ENCODE measurements around the gene FHL3.

Gene FHL3

DNA sequence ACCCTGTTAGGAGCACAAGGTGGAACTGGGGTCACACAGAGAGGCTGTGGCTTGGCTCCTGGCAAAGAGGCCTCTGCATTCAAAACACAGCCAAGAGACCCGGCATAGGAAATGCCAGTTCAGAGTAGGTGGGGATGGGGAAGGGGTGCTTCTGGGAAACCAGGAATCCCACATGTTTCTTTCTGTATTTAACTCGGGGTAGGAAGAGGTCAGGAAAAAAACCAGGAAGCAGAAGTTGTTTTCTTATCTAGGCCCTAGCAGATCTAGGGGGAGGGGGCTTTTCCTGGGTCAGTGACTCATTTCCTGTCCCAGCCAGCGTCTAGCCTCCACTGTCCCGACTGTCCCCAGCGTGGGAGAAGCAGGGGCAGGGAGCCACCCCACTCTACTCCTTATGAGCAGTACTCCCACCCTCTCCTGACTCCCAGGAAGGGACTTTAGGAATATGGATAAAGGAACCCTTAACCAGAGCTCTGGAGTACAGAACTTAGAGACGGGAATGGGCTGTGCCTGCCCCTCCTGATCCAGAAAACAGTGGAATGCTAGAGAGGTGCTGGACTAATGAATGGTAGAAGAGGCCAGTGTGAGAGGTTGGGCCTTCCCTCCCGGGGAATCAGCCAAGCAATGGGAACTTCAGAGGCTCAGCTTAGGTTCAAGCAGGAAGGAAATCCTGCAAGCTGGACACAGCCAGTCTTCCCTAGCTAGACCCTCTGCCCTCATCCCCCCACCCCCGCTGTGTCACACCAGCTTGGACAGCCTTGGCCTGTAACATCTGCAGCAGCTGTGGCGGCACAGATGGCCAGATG lies 5.7 kb downstream of the FHL3 start:
- H3K4me1 ChIP-seq (ENCODE audit: control insufficient read depth, insufficient read depth, low read length), result peaks cover 31% of the 10 kb centered on the region
- H3K27ac ChIP-seq (ENCODE audit: low read length), result no peak overlapping the region
- no peaks in the 10 kb centered on the region for H3K27me3 ChIP-seq (ENCODE audit: control insufficient read depth, insufficient read depth, low read length)
- peaks cover 9% of the 10 kb centered on the region; the same call in 1 of the 2 replicates for H3K36me3 ChIP-seq (ENCODE audit: control insufficient read depth, insufficient read depth, low read length)
- DNase-seq (ENCODE audit: low read depth, low spot score), result no peak
- no peak overlapping the region for H3K4me3 ChIP-seq (ENCODE audit: low read length)
- H3K9me3 ChIP-seq (ENCODE audit: control insufficient read depth, insufficient read depth, low read length), result no peaks in the 10 kb centered on the region
- WGBS (ENCODE audit: insufficient coverage, insufficient read length), result no CpG with 5 or more reads among the region's 9 CpGs

- Histone ChIP-seq H3K4me1 (ENCODE audit: control insufficient read depth, insufficient read depth, low read length) (peaks cover 29% of the 10 kb centered on the region), H3K9me3 (ENCODE audit: control insufficient read depth, insufficient read depth, low read length) (no peaks in the 10 kb centered on the region), H3K4me3 (ENCODE audit: low read length) (no peak overlapping the region), H3K27me3 (ENCODE audit: control insufficient read depth, insufficient read depth, low read length) (no peaks in the 10 kb centered on the region), H3K36me3 (ENCODE audit: control insufficient read depth, insufficient read depth, low read length) (peaks cover 9% of the 10 kb centered on the region; the same call in 1 of the 2 replicates), H3K27ac (ENCODE audit: low read length) (no peak overlapping the region)
- WGBS (ENCODE audit: insufficient coverage, insufficient read length), result no CpG with 5 or more reads among the region's 16 CpGs
- DNase-seq (ENCODE audit: low read depth, low spot score), result no peak
These were observed 6.3 kb downstream of the FHL3 start for GRCh38 chr1:37998913-37999429.

DNA sequence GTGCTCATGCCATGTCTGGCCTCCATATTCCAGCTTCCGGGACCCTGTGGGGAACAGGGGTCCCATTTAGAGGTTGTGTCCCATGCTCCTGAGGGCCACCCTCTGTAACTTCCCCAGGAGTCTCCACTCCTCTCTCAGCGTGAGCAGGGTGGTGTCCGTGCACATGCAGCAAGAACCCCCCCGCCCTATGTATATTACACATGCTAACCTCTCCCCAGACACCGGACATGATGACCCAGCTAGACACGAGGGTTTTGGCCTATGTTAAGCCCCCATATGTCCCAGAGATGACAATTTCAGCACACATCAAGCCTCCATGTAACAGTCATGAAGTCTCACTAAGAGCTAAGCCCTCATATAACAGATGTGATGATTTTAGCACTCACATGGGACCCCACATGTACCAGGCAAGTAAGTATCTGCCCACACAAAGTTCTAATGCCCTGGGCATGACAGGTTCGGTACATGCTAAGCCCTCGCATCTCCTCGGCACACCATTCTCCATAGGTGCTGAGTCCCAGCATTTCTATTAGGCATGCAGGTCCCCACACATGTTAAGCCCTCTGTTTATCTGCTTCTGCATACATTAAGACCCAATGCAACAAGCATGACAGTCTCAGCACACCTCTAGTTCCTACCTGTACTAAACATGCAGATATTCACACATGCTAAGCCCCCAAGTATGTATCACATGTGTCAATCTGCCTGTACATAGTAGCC lies 7.1 kb downstream of the FHL3 start:
- WGBS (ENCODE audit: insufficient coverage, insufficient read length), result no CpG with 5 or more reads among the region's 9 CpGs
- no peak overlapping the region for H3K27ac ChIP-seq (ENCODE audit: low read length)
- DNase-seq (ENCODE audit: low read depth, low spot score), result no peak
- H3K36me3 ChIP-seq (ENCODE audit: control insufficient read depth, insufficient read depth, low read length), result peaks cover 9% of the 10 kb centered on the region; the same call in 1 of the 2 replicates
- H3K9me3 ChIP-seq (ENCODE audit: control insufficient read depth, insufficient read depth, low read length), result no peaks in the 10 kb centered on the region
- H3K4me3 ChIP-seq (ENCODE audit: low read length), result no peak overlapping the region
- H3K4me1 ChIP-seq (ENCODE audit: control insufficient read depth, insufficient read depth, low read length), result peaks cover 25% of the 10 kb centered on the region
- no peaks in the 10 kb centered on the region for H3K27me3 ChIP-seq (ENCODE audit: control insufficient read depth, insufficient read depth, low read length)

DNA sequence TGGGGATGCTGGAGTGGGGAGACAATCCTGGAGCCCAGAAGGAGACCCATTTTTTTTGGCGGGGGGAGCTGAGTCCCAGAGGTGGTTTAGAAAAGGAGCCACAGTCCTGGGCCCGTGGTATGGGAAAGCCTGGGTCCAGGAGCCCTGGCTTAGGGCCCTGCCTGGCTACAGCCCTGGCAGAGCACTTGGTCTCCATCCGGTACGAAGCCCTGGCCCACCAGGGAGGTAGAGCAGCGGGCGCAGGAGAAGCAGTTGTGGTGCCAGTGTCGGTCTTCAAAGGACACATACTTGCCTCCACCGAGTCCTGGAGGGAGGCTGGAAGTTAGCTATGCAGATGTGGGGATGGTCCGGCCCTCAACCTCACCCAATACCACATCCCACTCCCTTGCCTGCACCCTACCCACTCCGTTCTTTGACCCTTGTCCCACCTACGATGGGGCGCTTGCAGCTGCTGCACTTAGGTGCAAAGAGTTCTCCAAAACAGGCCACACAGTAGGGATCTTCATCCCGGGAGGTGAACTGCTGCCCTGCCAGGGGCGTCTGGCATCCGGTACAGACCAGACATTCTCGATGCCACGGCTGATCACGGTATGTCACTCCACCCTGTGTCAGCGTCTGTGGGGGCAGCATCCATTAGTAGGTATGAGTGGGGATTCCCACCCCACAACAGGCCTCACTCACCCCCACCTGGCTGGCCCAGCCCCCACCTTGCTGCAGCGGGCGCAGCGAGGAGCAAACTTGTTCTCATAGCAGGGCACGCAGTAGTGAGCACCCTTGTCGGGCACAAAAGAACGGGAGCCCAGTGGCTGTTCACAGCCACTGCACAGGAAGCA lies 7.8 kb downstream of the FHL3 start:
- no peak overlapping the region for H3K27ac ChIP-seq (ENCODE audit: low read length)

GRCh38 chr1:37995751-37996345 lies 9.5 kb downstream of the FHL3 start:
- Histone ChIP-seq H3K4me1 (ENCODE audit: control insufficient read depth, insufficient read depth, low read length) (peaks cover 16% of the 10 kb centered on the region), H3K4me3 (ENCODE audit: low read length) (peak overlapping the region; percentile 32; the same call in 1 of the 2 replicates), H3K27me3 (ENCODE audit: control insufficient read depth, insufficient read depth, low read length) (no peaks in the 10 kb centered on the region), H3K27ac (ENCODE audit: low read length) (no peak overlapping the region), H3K36me3 (ENCODE audit: control insufficient read depth, insufficient read depth, low read length) (peaks cover 9% of the 10 kb centered on the region; the same call in 1 of the 2 replicates), H3K9me3 (ENCODE audit: control insufficient read depth, insufficient read depth, low read length) (no peaks in the 10 kb centered on the region)
- no peak for DNase-seq (ENCODE audit: low read depth, low spot score)
- no CpG with 5 or more reads among the region's 46 CpGs for WGBS (ENCODE audit: insufficient coverage, insufficient read length)

More for the DNA sequence above, 7.8 kb downstream of the FHL3 start:
- no peak for DNase-seq (ENCODE audit: low read depth, low spot score)
- Histone ChIP-seq H3K36me3 (ENCODE audit: control insufficient read depth, insufficient read depth, low read length) (peaks cover 9% of the 10 kb centered on the region; the same call in 1 of the 2 replicates), H3K4me3 (ENCODE audit: low read length) (no peak overlapping the region), H3K27me3 (ENCODE audit: control insufficient read depth, insufficient read depth, low read length) (no peaks in the 10 kb centered on the region), H3K9me3 (ENCODE audit: control insufficient read depth, insufficient read depth, low read length) (no peaks in the 10 kb centered on the region), H3K4me1 (ENCODE audit: control insufficient read depth, insufficient read depth, low read length) (peaks cover 25% of the 10 kb centered on the region)
- no CpG with 5 or more reads among the region's 25 CpGs for WGBS (ENCODE audit: insufficient coverage, insufficient read length)

- H3K4me1 ChIP-seq (ENCODE audit: control insufficient read depth, insufficient read depth, low read length), result peaks cover 12% of the 10 kb centered on the region
- no peaks in the 10 kb centered on the region for H3K27me3 ChIP-seq (ENCODE audit: control insufficient read depth, insufficient read depth, low read length)
- H3K36me3 ChIP-seq (ENCODE audit: control insufficient read depth, insufficient read depth, low read length), result peaks cover 9% of the 10 kb centered on the region; the same call in 1 of the 2 replicates
- DNase-seq (ENCODE audit: low read depth, low spot score), result no peak
- H3K27ac ChIP-seq (ENCODE audit: low read length), result no peak overlapping the region
- WGBS (ENCODE audit: insufficient coverage, insufficient read length), result no CpG with 5 or more reads among the region's 11 CpGs
- no peaks in the 10 kb centered on the region for H3K9me3 ChIP-seq (ENCODE audit: control insufficient read depth, insufficient read depth, low read length)
- no peak overlapping the region for H3K4me3 ChIP-seq (ENCODE audit: low read length)
These were observed 10.3 kb downstream of the FHL3 start for GRCh38 chr1:37994886-37995566.

DNA sequence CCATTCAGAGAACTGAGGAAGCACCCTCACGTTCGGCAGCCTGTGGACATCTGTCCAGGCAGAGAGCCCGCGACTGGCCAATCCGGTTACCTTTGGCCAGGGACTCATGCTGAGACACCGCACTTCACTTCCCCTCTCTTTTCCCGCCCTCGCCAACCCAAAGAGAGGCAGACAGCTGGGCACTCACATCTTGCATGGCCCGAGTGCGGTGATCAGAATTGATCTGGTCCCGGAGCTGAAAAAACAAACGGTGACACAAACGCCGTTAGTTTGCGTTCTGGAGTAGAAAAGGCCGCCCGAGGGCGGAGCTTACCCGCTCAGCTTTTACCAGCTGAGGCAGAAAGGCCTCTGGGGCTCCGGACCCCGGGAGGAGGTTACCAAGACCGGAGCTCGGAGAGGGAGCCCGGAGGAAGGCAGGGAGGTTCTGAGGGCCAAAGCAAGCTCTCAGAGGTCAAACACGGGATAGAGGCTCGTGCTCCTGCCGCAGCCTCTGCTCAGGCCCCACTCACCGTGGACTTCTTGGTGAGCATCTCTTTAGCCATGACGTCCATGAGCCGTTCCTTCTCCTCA lies 15.9 kb downstream of the FHL3 start:
- Histone ChIP-seq H3K4me1 (ENCODE audit: control insufficient read depth, insufficient read depth, low read length) (no peaks in the 10 kb centered on the region), H3K27ac (ENCODE audit: low read length) (no peak overlapping the region), H3K4me3 (ENCODE audit: low read length) (peak overlapping the region; percentile 76), H3K9me3 (ENCODE audit: control insufficient read depth, insufficient read depth, low read length) (no peaks in the 10 kb centered on the region), H3K27me3 (ENCODE audit: control insufficient read depth, insufficient read depth, low read length) (no peaks in the 10 kb centered on the region), H3K36me3 (ENCODE audit: control insufficient read depth, insufficient read depth, low read length) (peaks cover 6% of the 10 kb centered on the region)
- WGBS (ENCODE audit: insufficient coverage, insufficient read length), result no CpG with 5 or more reads among the region's 30 CpGs
- no peak for DNase-seq (ENCODE audit: low read depth, low spot score)

- peaks cover 12% of the 10 kb centered on the region for H3K36me3 ChIP-seq (ENCODE audit: control insufficient read depth, insufficient read depth, low read length)
- H3K4me3 ChIP-seq (ENCODE audit: low read length), result no peak overlapping the region
- DNase-seq (ENCODE audit: low read depth, low spot score), result no peak
- H3K4me1 ChIP-seq (ENCODE audit: control insufficient read depth, insufficient read depth, low read length), result no peaks in the 10 kb centered on the region
- WGBS (ENCODE audit: insufficient coverage, insufficient read length), result no CpG with 5 or more reads among the region's 1 CpG
- no peaks in the 10 kb centered on the region for H3K9me3 ChIP-seq (ENCODE audit: control insufficient read depth, insufficient read depth, low read length)
- H3K27me3 ChIP-seq (ENCODE audit: control insufficient read depth, insufficient read depth, low read length), result no peaks in the 10 kb centered on the region
- no peak overlapping the region for H3K27ac ChIP-seq (ENCODE audit: low read length)
These were observed 17.6 kb downstream of the FHL3 start for GRCh38 chr1:37987679-37988078.

- H3K4me1 ChIP-seq (ENCODE audit: control insufficient read depth, insufficient read depth, low read length), result no peaks in the 10 kb centered on the region
- WGBS (ENCODE audit: insufficient coverage, insufficient read length), result no CpG with 5 or more reads among the region's 2 CpGs
- no peaks in the 10 kb centered on the region for H3K27me3 ChIP-seq (ENCODE audit: control insufficient read depth, insufficient read depth, low read length)
- no peak overlapping the region for H3K27ac ChIP-seq (ENCODE audit: low read length)
- H3K36me3 ChIP-seq (ENCODE audit: control insufficient read depth, insufficient read depth, low read length), result peaks cover 30% of the 10 kb centered on the region
- no peaks in the 10 kb centered on the region for H3K9me3 ChIP-seq (ENCODE audit: control insufficient read depth, insufficient read depth, low read length)
- no peak for DNase-seq (ENCODE audit: low read depth, low spot score)
- H3K4me3 ChIP-seq (ENCODE audit: low read length), result no peak overlapping the region
These were observed 21.8 kb downstream of the FHL3 start for GRCh38 chr1:37983546-37983945.

Data from iPS DF 6.9 (cell line).